ENCODE data around the gene MCM3AP. TPM values are rescaled to one million over a fixed set of nuclear protein-coding genes. Genes with fewer than 3 reads are reported as not detected.
"Not testable (repeated sequence)": the region's sequence is repeated elsewhere in the genome, so short reads cannot be mapped to it uniquely, and the experiment has no call there.

Gene MCM3AP
- total RNA-seq, 1 donor from 2014 or later, result 137 TPM

DNA sequence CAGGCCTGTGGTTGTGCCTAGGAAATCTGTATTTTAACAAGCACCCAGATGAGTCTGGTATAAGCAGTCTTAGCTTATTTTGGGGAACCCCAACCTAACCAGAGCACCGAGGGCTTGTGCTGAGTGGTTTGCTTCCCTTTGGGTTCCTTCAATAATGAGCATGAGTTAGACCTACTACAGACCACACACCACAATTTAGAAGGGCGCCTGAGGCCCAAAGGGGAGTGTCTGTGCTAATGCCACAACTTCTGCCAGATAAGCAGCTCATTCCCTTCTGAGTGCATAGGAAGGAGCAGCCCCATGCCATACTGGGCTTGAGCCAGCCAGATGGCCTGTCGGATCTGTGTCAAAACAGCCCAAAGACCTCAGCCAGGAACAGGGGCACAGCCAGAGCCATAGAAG is 41.5 kb downstream of the MCM3AP start:
- Mint-ChIP-seq H3K4me3 (no peak overlapping the region), H3K9me3 (no peaks in the 10 kb centered on the region), H3K27ac (no peak overlapping the region), H3K27me3 (ENCODE audit: insufficient read depth) (no peaks in the 10 kb centered on the region), H3K4me1 (ENCODE audit: low read depth) (peaks cover 16% of the 10 kb centered on the region), H3K36me3 (ENCODE audit: low read depth) (peaks cover 59% of the 10 kb centered on the region)
- no peak for DNase-seq (ENCODE audit: low spot score)
- intact Hi-C loops (cut with micrococcal nuclease), result no loop called here

DNA sequence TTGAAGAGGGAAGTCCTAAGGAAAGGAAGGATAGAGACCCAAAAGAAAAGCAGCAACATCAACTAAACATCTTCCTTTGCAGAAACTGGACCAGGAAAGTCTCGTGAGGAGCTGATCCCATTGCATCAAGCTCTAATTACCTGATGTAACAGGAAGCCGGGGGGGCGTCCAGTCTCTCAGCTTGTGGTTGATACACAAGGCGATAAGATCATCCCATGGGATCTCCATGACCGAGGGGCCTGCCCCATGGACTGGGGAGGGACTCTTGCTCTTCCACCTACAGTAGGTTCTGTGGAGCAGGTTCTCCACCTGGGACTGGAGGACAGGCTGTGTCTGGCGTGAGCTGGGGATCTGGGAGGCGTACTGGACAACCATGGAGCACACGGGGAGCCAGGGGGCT is 42.1 kb downstream of the MCM3AP start:
- Mint-ChIP-seq H3K9me3 (no peaks in the 10 kb centered on the region), H3K27ac (peak overlapping the region; percentile 38), H3K27me3 (ENCODE audit: insufficient read depth) (no peaks in the 10 kb centered on the region), H3K4me1 (ENCODE audit: low read depth) (peaks cover 21% of the 10 kb centered on the region), H3K36me3 (ENCODE audit: low read depth) (peaks cover 59% of the 10 kb centered on the region), H3K4me3 (no peak overlapping the region)
- intact Hi-C loops (cut with micrococcal nuclease), result no loop called here
- DNase-seq (ENCODE audit: low spot score), result no peak

DNA sequence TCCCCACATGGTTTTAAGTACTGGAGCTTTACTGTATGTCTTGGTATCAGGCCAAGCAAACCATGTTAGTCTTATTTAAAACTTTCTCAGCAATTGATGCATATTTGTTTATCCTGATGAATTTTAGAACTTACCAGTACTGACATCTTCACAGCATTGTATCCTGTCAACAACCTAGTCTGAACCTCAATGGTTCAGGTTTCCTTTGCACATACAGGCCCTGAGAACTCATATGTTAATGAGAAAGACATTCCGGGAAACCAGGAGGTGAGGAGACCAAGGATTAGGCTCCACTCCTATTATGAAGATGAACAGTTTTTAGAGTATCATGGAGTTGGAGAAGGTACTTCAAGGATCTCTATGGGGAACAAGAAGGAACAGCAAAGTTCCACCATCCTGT is 43.8 kb downstream of the MCM3AP start:
- H3K27me3 Mint-ChIP-seq (ENCODE audit: insufficient read depth); H3K9me3 Mint-ChIP-seq; H3K4me3 Mint-ChIP-seq; H3K27ac Mint-ChIP-seq; DNase-seq (ENCODE audit: low spot score); intact Hi-C loops (cut with micrococcal nuclease): not testable (repeated sequence)
- Mint-ChIP-seq H3K4me1 (ENCODE audit: low read depth) (peaks cover 21% of the 10 kb centered on the region), H3K36me3 (ENCODE audit: low read depth) (peaks cover 57% of the 10 kb centered on the region)

DNA sequence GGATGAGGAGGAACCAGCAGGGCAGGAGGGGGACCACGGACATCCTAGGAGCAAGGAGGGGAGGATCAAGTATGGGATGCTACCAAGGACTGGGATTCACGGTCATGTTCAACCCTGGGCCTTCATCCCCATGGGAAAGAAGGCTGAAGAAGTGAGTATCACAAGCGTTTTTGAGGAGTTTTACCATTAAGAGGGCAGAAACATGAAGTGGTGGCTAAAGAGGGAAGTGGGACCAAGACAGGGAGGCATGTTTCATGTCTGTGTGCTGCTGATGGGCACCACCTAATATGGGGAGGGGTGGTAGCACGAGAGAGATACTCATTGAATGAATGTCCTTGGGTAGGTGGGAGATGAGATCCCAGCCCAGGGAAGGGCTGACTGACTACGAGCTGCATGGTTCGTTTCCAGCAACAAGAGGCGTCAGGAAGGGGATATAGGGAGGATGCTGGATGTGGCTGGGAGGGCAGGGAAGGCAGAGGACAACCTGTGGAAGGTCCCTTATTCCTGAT is 45.5 kb downstream of the MCM3AP start:
- no peak for DNase-seq (ENCODE audit: low spot score)
- intact Hi-C loops (cut with micrococcal nuclease), result no loop called here
- H3K27me3 Mint-ChIP-seq (ENCODE audit: insufficient read depth), result no peaks in the 10 kb centered on the region
- peak overlapping the region; percentile 32 for H3K27ac Mint-ChIP-seq
- H3K4me1 Mint-ChIP-seq (ENCODE audit: low read depth), result peaks cover 21% of the 10 kb centered on the region
- no peaks in the 10 kb centered on the region for H3K9me3 Mint-ChIP-seq
- H3K36me3 Mint-ChIP-seq (ENCODE audit: low read depth), result peaks cover 59% of the 10 kb centered on the region
- no peak overlapping the region for H3K4me3 Mint-ChIP-seq

DNA sequence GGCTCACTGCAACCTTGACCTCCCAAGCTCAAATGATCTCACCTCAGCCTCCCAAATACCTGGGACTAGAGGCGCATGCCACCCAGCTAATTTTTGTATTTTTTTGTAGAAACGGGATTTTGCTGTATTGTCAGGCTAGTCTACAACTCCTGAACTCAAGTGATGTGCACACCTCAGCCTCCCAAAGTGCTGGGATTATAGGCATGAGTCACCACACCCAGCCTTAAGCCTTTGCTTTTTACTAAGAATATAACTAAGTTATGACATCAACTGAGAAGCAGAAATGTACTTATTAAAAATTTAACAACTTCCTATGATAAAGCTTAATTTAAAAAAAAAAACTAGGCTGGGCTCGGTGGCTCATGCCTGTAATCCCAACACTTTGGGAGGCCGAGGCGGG is 47.9 kb downstream of the MCM3AP start:
- no peaks in the 10 kb centered on the region for H3K9me3 Mint-ChIP-seq
- H3K27me3 Mint-ChIP-seq (ENCODE audit: insufficient read depth), result no peaks in the 10 kb centered on the region
- no peak for DNase-seq (ENCODE audit: low spot score)
- H3K4me1 Mint-ChIP-seq (ENCODE audit: low read depth), result peaks cover 27% of the 10 kb centered on the region
- no peak overlapping the region for H3K27ac Mint-ChIP-seq
- H3K36me3 Mint-ChIP-seq (ENCODE audit: low read depth), result peaks cover 70% of the 10 kb centered on the region
- no peak overlapping the region for H3K4me3 Mint-ChIP-seq
- intact Hi-C loops (cut with micrococcal nuclease), result no loop called here

DNA sequence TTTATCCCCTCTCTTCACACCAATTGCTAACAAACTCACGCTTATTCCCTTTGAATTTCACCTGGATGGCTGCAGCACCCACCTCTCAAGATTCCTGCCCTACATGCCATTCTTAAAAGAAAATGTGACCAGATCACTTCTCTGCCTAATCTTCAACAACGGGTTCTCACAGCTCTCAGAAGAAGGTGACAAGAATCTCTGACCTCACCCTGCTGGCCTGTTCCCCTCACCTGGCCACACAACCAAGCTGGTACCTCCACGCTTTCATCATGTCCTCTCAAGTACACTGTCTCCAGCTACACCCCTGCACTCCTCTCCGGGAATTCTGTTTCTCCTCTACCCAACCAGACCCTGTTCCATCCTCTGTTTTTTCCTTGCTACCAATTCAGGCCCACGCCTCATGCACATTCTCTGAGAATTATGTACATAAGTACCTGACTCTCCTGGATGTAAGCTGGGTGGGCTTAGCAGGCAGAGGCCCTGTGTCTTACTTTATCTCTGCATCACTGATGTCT is 50.9 kb downstream of the MCM3AP start:
- H3K36me3 Mint-ChIP-seq (ENCODE audit: low read depth), result peaks cover 65% of the 10 kb centered on the region
- no peak for DNase-seq (ENCODE audit: low spot score)
- intact Hi-C loops (cut with micrococcal nuclease), result no loop called here
- peaks cover 43% of the 10 kb centered on the region for H3K4me1 Mint-ChIP-seq (ENCODE audit: low read depth)
- no peaks in the 10 kb centered on the region for H3K9me3 Mint-ChIP-seq
- no peak overlapping the region for H3K27ac Mint-ChIP-seq
- H3K27me3 Mint-ChIP-seq (ENCODE audit: insufficient read depth), result no peaks in the 10 kb centered on the region
- no peak overlapping the region for H3K4me3 Mint-ChIP-seq

DNA sequence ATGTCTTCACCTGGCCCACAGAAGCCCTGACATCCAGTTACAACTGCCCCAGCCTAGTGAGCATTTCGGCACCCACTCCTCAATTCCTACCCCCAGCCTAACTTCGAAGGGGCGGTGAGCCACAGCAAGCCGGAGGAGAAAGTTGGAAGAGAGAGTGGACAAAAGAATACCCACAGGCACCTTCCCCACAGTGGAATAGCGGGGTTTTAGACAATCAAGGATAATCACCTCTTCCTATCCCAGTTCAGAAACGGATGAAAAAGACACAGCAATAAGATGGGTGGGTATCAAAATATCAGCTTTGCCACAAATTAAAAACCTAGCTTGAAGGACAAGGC is 55.5 kb downstream of the MCM3AP start:
- intact Hi-C loops (cut with micrococcal nuclease), result loop anchor here (1.0 to 2.0 kb wide), 3 partner anchors 69 to 229 kb away; partner anchors contain the start of gene DIP2A
- peaks cover 68% of the 10 kb centered on the region for H3K4me1 Mint-ChIP-seq (ENCODE audit: low read depth)
- no peak for DNase-seq (ENCODE audit: low spot score)
- H3K36me3 Mint-ChIP-seq (ENCODE audit: low read depth), result peaks cover 48% of the 10 kb centered on the region
- H3K9me3 Mint-ChIP-seq, result no peaks in the 10 kb centered on the region
- H3K27ac Mint-ChIP-seq, result peak overlapping the region; percentile 84
- H3K27me3 Mint-ChIP-seq (ENCODE audit: insufficient read depth), result no peaks in the 10 kb centered on the region
- peak overlapping the region; percentile 92 for H3K4me3 Mint-ChIP-seq

DNA sequence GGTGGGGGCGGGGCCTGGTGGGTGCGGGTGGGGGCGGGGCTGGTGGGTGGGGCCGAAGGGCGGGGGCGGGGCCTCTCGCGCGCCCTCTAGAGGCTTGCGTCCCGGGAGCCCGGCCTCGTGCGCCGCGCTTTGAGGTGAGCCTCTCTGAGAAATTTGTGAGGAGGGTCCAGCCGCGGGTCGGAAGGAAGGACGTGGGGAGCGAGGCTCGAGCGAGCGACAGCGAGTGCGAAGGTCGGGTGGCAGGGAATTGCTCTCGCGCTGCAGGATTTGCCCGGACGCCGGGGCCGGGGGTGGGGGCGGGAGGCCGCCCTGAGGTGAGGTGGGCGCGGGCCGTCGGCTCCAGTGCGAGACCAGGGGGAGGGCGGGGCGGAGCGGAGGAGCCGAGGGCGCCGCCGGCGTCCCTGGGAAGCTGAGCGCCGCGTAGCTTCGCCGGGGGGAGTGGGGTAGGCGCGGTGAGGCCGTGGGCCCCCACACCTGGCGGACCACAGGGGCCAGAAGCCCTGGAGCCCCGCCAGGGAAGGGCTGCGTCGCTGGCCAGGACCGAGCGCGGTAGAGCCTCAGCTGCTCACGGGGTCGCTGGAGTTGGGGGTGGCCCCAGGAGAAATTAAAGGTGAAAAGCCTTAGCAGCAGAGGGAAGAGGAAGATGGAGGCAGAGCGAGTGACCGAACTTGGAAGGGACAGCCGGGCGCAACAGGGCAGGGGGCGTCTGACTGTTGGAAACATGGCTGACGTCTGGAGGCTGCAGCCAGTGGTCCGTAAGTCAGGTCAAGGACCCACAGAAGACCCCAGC is 56.1 kb downstream of the MCM3AP start:
- intact Hi-C loops (cut with micrococcal nuclease), result loop anchor here (1.0 to 2.0 kb wide), 3 partner anchors 69 to 229 kb away; partner anchors contain the start of gene DIP2A
- peaks cover 42% of the 10 kb centered on the region for H3K36me3 Mint-ChIP-seq (ENCODE audit: low read depth)
- no peaks in the 10 kb centered on the region for H3K9me3 Mint-ChIP-seq
- no peaks in the 10 kb centered on the region for H3K27me3 Mint-ChIP-seq (ENCODE audit: insufficient read depth)
- H3K4me1 Mint-ChIP-seq (ENCODE audit: low read depth), result peaks cover 68% of the 10 kb centered on the region
- H3K4me3 Mint-ChIP-seq, result peak overlapping the region; percentile 92
- no peak for DNase-seq (ENCODE audit: low spot score)
- H3K27ac Mint-ChIP-seq, result peak overlapping the region; percentile 99

DNA sequence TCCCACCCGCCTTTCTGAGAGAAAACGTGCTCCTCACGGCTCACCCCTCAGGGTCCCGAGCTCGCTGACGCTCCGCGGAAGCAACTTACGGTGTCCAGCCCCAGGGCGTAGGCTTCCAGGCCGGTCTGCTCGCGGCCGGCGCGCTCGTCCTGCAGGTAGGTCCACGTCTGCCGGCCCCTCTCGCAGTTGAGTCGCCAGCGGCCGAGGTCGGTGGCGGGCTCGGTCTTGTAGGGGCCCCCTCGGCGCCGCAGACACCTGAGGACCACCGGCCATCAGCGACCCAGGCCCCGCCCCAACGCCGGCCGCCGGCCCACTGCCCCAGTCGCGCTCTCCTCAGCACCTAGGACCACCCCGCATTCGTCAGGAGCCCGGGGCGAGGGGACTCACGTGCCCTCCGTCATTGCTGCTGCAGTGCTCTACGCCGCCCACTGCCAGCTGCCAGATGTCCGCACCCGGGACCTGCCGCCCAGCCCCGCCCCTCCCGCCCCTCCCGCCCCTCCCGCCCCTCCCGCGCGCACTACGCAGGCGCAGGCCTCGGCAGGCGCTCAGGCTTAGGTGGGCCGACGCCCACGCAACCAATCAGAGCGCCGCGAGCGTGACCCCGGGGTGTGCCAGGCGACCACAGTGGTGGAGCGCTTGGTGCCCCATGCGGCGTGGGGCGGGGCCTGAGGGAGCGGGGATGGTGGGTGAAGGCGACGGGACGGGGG is 56.9 kb downstream of the MCM3AP start, which contains the start of gene LSS:
TSS of gene LSS (minus strand) at position 430 of the 707 bp plus-strand sequence. CDS start at position 401, 29 bp downstream.
- Mint-ChIP-seq H3K27ac (peak within 1 kb of the TSS; percentile 99), H3K36me3 (ENCODE audit: low read depth) (peaks cover 35% of the 10 kb centered on the region), H3K4me3 (peak within 1 kb of the TSS; percentile 92), H3K27me3 (ENCODE audit: insufficient read depth) (no peaks in the 10 kb centered on the region), H3K9me3 (no peaks in the 10 kb centered on the region), H3K4me1 (ENCODE audit: low read depth) (peaks cover 60% of the 10 kb centered on the region)
- intact Hi-C loops (cut with micrococcal nuclease), result loop anchor here (1.0 to 2.0 kb wide), 8 partner anchors 25 to 255 kb away; partner anchors contain the start of genes DIP2A, PCNT, SPATC1L and YBEY
- DNase-seq (ENCODE audit: low spot score), result peak; percentile 97

DNA sequence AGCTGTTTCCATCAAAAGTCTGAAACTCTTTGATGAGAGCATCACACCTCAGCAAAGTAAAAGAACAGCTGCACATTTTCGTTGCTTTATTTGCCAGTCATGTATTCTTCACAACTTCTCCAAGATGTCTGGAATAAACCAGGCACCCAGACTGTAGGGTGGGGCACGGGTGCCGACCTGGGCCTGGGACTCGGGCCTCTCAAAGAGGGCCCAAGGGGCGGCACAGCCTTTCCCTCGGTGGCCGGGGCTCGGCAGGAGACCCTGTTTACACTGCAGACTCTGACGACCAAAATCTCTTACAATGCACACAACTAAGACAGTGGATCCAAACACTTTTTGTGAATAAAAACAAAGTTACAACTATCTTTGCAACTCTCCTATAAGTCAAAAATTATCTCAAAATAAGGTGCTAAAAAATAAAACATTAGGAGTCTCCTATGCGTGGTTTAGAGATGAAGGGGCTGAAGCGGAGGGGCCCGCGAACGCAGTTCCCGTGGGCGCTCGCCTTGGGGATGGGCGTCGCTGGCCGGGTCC is 57.5 kb downstream of the MCM3AP start:
- Mint-ChIP-seq H3K27ac (peak overlapping the region; percentile 32), H3K9me3 (no peaks in the 10 kb centered on the region), H3K4me1 (ENCODE audit: low read depth) (peaks cover 56% of the 10 kb centered on the region), H3K36me3 (ENCODE audit: low read depth) (peaks cover 29% of the 10 kb centered on the region), H3K4me3 (peak overlapping the region; percentile 79), H3K27me3 (ENCODE audit: insufficient read depth) (no peaks in the 10 kb centered on the region)
- intact Hi-C loops (cut with micrococcal nuclease), result loop anchor here (1.0 to 2.0 kb wide), 7 partner anchors 25 to 255 kb away; partner anchors contain the start of genes DIP2A, PCNT, SPATC1L and YBEY
- no peak for DNase-seq (ENCODE audit: low spot score)

DNA sequence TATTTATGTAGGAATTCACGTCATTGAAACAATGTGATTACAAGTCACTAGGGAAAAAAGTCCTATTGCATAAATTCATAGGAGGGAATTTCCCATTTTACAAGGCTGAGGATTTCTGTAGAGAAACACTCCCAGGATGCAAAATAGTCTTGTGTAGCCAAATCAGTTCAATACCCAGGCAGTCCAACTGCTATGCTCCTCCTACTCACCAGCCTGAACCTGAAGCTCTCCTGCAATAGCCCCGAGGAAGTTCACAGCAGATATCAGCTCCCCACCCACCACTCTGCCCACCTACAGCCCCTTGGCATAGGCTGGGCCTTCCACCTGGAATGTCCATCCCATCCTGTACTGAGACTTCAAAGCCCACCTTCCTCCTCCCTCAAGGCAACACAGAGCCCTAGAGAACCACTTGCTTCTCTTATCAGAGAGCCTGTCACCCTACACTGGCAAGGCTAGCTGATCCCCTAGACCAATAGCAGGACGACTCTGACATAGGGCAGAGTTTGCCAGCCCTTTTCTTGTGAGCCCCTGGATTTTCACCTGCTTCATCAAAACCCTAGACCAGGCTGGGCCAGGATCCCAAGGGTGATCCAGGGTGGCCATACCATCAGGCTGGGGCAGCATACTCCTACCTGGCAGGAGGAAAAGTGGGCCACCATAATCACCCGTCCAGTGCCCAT is 58.4 kb downstream of the MCM3AP start:
- DNase-seq (ENCODE audit: low spot score), result no peak
- intact Hi-C loops (cut with micrococcal nuclease), result no loop called here
- peak overlapping the region; percentile 70 for H3K27ac Mint-ChIP-seq

DNA sequence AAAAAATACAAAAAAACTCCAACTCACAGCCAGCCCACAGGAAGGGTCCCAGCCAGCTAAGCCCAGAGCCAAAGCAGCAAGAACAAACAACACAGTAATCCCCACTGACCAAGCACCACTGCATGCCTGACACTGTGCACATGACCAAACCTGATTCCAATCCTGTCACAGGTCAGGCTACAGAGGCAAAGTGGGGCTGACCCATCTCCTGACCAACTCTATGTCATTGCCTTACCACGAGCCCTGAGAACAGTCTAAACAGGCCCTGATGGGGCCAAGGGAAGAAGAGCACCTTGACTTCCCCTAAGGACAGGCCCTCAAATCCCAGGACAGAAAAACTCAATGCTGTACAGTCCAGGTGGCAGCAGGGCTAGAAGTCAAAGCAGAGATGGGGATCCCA is 59.3 kb downstream of the MCM3AP start:
- H3K4me1 Mint-ChIP-seq (ENCODE audit: low read depth), result peaks cover 54% of the 10 kb centered on the region
- H3K27me3 Mint-ChIP-seq (ENCODE audit: insufficient read depth), result no peaks in the 10 kb centered on the region
- intact Hi-C loops (cut with micrococcal nuclease), result no loop called here
- no peak overlapping the region for H3K27ac Mint-ChIP-seq
- H3K36me3 Mint-ChIP-seq (ENCODE audit: low read depth), result peaks cover 16% of the 10 kb centered on the region
- no peak for DNase-seq (ENCODE audit: low spot score)
- H3K4me3 Mint-ChIP-seq, result peak overlapping the region; percentile 7
- no peaks in the 10 kb centered on the region for H3K9me3 Mint-ChIP-seq

More for the DNA sequence above, 58.4 kb downstream of the MCM3AP start:
- Mint-ChIP-seq H3K36me3 (ENCODE audit: low read depth) (peaks cover 23% of the 10 kb centered on the region), H3K27me3 (ENCODE audit: insufficient read depth) (no peaks in the 10 kb centered on the region), H3K9me3 (no peaks in the 10 kb centered on the region), H3K4me3 (peak overlapping the region; percentile 79), H3K4me1 (ENCODE audit: low read depth) (peaks cover 57% of the 10 kb centered on the region)
